ENCODE results near the gene GFI1B. TPM values are rescaled to one million over a fixed set of nuclear protein-coding genes. Genes with fewer than 3 reads are reported as not detected.

Gene GFI1B
- total and polyA plus RNA-seq, 2 of the 13 experiments (the other 11 are each of a cell fraction or from before 2014, with no cell fraction given), result 0.15 to 0.51 TPM

GRCh38 chr9:132946631-132947295, 31.7 kb upstream of the GFI1B start (continued):
- TF ChIP-seq, protein P1, sequence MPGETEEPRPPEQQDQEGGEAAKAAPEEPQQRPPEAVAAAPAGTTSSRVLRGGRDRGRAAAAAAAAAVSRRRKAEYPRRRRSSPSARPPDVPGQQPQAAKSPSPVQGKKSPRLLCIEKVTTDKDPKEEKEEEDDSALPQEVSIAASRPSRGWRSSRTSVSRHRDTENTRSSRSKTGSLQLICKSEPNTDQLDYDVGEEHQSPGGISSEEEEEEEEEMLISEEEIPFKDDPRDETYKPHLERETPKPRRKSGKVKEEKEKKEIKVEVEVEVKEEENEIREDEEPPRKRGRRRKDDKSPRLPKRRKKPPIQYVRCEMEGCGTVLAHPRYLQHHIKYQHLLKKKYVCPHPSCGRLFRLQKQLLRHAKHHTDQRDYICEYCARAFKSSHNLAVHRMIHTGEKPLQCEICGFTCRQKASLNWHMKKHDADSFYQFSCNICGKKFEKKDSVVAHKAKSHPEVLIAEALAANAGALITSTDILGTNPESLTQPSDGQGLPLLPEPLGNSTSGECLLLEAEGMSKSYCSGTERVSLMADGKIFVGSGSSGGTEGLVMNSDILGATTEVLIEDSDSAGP (CRISPR knock-in tag; IDR thresholded peaks at IDR 0.05; ENCODE audit: borderline replicate concordance), result no peak
- TF ChIP-seq RBM22 (optimal IDR thresholded peaks at IDR 0.05; ENCODE audit: low read length) (no peak), ZNF646 (CRISPR knock-in tag; IDR thresholded peaks at IDR 0.05) (no peak), YEATS4 (CRISPR knock-in tag; IDR thresholded peaks at IDR 0.05; ENCODE audit: borderline replicate concordance) (no peak), RAD51 (IDR thresholded peaks at IDR 0.05; ENCODE audit: borderline replicate concordance) (no peak), RARA (CRISPR knock-in tag; IDR thresholded peaks at IDR 0.05) (peak; percentile 49), TOE1 (CRISPR knock-in tag; IDR thresholded peaks at IDR 0.05) (no peak), ZNF75D (CRISPR knock-in tag; IDR thresholded peaks at IDR 0.05; ENCODE audit: borderline replicate concordance) (no peak), ZNF33B (CRISPR knock-in tag; IDR thresholded peaks at IDR 0.05) (no peak), ZNF83 (CRISPR knock-in tag; IDR thresholded peaks at IDR 0.05; ENCODE audit: borderline replicate concordance) (no peak), HDAC2 (CRISPR knock-in tag; IDR thresholded peaks at IDR 0.05) (no peak), IRF1 (CRISPR knock-in tag; IDR thresholded peaks at IDR 0.05; ENCODE audit: low read depth) (no peak), CREB1 (IDR thresholded peaks at IDR 0.05) (no peak), CREB1 (CRISPR knock-in tag; IDR thresholded peaks at IDR 0.05) (no peak)
- TF ChIP-seq, protein P2, sequence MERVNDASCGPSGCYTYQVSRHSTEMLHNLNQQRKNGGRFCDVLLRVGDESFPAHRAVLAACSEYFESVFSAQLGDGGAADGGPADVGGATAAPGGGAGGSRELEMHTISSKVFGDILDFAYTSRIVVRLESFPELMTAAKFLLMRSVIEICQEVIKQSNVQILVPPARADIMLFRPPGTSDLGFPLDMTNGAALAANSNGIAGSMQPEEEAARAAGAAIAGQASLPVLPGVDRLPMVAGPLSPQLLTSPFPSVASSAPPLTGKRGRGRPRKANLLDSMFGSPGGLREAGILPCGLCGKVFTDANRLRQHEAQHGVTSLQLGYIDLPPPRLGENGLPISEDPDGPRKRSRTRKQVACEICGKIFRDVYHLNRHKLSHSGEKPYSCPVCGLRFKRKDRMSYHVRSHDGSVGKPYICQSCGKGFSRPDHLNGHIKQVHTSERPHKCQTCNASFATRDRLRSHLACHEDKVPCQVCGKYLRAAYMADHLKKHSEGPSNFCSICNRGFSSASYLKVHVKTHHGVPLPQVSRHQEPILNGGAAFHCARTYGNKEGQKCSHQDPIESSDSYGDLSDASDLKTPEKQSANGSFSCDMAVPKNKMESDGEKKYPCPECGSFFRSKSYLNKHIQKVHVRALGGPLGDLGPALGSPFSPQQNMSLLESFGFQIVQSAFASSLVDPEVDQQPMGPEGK (CRISPR knock-in tag; IDR thresholded peaks at IDR 0.05), result peak; percentile 37; the same call in 1 of the 2 replicates

Measured in HepG2 (cell line).